Activated CD4-positive, alpha-beta T cell treated with anti-CD3 and anti-CD28 coated beads, Interleukin-2, amount 50 U/mL, for 24 hours (primary cell): ENCODE measurements around the gene LLGL1.
A peak's percentile ranks its signal among the peaks of the same experiment; 100 is the strongest.

Source experiments
- DNase-seq, 2 donors: peaks; one replicate each; pipeline ENCODE4 v3.0.0-alpha.2; 2020; ENCODE audit warnings: low read depth in 1 of 2, low spot score in 1 of 2

Gene LLGL1

DNA sequence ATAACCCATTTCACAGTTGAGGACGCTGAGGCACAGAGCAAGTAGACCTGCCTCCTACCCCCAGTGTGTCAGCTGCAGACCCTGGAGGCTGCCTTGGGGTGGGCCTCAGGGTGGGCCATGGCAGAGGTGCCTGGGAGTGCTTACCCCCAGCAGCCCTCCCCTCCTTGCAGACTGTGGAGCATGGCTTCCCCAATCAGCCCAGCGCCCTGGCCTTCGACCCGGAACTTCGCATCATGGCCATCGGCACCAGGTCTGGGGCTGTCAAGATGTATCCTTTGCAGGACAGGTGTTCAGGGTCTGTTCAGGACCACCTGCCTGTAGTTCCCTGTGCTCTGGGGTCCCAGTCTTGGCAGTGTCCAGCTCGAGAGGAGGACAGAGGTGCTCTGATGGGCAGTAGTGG is 4.3 kb downstream of the LLGL1 start:
- no peak for DNase-seq

DNA sequence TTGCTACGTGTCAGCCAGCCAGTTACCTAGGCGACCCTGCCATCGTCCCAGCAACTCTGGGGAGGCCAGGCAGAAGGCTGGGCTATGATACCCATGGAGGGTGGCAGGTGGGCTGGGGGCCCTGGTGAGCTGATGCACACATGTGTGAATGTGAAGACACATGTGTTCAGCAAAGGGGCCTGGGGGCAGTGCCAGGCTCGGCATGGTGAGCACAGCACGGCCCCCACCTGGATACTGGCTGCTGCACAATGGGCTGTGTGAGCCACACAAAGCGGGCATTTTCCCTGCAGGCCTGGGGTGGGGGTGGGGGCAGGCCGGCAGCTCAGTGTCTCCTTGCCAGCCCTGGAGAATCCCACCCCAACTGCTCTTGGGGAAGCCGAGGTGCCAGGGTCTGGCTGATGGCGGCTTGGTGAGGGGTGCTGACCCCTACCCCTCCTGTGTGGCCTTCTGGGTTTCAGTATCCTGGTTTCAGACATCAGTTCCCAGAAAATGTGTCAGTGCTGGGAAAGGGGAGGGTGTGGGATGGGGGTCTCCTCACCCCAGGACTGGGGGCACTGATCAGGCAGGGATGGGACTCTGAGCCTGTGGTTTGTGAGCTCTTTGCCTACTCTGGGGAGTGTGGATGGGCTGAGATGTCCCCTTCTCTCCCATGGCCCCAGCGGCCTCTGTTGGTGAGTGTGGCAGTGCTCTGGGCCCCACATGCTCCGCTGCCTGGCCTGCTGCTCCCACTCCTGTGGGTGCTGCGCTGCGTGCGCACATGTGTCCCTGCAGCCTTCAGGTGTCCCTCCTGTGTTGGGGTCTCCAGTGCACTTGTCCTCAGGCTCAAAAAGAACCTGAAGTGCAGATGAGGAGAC is 5.1 kb downstream of the LLGL1 start:
- no peak for DNase-seq

DNA sequence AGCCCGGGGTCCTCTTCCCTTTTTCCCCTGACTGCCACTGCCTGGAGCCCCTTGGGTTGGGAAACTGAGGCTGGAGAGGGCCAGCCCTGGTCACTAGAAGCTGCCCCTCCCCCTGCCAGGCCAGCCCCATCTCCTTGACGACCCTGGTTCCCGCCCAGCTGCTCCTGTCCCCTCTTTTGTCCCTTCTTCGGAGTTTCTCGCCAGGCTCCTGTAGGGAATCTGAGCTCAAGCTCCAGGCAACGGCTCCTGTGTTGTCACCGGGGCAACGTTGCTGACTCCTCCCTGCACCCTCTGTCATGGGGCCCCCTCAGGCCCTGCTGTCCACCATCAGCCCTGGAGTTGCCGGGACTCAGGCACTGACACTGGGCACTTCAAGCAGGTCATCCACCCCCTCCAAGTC is 5.7 kb downstream of the LLGL1 start:
- DNase-seq: no peak

DNA sequence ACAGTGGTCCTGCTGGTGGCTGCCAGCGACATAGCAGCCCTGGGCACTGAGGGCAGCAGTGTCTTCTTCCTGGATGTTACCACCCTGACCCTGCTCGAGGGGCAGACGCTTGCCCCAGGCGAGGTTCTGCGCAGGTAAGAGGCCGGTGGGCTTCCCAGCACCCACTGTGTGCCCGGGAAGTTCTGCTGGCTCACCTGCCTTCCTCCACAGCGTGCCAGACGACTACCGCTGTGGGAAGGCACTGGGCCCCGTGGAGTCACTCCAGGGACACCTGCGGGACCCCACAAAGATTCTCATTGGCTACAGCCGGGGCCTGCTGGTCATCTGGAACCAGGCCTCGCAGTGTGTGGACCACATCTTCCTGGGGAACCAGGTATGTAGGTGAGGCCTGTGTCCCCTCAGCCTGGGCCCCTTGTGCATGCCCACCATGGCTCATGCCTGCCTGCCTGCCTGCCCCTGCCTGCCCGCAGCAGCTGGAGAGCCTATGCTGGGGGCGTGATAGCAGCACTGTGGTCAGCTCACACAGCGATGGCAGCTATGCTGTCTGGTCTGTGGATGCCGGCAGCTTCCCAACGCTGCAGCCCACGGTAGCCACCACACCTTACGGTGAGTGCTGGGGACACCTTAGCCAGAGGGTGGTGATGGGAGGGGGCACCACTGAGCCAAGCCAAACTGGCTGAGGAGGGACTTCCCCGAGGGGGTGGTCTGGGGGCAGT is 8.5 kb downstream of the LLGL1 start:
- no peak for DNase-seq

DNA sequence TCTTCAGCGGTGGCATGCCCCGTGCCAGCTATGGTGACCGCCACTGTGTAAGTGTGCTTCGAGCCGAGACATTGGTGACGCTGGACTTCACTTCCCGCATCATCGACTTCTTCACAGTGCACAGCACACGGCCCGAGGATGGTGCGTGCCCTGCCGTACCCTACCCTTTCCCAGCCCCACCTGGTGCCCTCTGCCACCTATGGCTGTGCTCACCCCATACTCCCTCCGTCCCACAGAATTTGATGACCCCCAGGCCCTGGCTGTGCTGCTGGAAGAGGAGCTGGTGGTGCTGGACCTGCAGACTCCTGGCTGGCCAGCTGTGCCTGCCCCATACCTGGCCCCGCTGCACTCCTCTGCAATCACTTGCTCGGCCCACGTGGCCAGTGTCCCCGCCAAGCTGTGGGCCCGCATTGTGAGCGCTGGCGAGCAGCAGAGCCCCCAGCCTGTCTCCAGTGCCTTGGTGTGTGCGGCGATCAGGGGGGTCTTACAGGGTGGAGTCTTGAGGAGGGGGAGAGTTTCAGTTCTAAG is 9.5 kb downstream of the LLGL1 start:
- no peak for DNase-seq

DNA sequence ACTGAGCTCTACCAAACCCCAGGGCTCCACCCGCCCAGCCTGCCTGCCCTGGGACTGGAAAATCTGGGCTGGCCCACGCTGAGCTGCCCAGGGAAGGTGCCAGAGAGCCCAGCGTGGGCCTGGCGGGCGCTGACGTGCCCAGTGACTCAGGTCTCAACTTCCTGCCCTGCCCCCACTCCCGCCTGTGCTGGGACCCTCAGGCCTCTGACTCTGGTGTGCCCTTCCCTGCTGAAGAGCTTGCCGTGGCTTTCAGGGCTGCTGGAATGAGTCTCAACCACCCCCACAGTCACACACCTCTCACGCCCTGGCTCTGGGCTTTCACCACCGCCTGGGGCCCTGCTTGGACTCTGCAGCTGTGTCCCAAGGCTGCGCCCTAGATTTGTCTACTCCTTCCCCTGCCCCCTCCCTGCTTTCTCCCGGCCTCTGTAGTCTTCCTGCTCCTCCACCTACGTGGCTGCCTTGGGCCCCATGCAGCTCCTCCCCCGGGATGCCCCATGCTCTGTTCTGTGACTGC is 10.4 kb downstream of the LLGL1 start:
- no peak for DNase-seq

DNA sequence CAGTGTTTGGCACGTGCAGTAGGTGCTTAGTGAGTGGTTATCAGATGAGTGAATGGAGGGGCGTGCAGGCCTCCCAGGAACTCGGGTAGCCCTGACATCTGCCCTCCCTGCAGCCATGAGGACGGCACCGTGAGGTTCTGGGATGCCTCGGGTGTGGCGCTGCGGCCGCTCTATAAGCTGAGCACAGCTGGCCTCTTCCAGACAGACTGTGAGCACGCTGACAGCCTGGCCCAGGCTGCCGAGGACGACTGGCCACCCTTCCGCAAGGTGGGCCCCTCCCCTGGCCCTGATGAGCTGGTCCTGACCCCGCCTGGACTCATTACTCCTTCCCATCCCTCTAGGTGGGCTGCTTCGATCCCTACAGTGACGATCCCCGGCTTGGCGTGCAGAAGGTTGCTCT is 11.1 kb downstream of the LLGL1 start:
- DNase-seq: no peak

DNA sequence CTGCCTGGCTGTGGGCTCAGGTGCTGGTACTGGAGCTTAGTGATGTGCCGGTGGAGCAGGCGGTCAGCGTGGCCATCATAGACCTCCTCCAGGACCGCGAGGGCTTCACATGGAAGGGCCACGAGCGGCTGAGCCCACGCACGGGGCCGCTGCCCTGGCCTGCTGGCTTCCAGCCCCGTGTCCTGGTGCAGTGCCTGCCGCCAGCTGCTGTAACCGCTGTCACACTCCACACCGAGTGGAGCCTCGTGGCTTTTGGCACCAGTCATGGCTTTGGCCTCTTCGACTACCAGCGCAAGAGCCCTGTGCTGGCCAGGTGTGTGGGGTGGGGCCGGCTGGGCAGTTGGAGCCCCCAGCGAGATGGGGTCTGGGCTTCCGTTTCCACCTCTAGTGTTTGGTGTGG is 12.0 kb downstream of the LLGL1 start:
- no peak for DNase-seq

DNA sequence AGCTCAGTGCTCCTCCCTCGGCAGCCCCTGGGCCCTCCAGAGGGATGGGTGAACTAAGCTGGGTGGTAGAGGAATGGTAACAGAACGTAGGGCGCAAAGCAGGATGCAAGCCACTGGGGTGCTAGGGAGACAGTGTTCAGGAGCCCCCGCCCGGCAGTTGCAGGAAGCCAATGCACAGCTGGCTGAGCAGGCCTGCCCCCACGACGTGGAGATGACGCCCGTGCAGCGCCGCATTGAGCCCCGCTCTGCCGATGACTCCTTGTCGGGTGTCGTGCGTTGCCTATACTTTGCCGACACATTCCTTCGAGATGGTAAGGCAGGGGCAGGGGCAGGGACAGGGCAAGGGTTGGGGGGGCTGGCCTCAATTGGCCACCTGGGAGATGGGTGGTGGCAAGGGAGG is 12.9 kb downstream of the LLGL1 start:
- no peak for DNase-seq

DNA sequence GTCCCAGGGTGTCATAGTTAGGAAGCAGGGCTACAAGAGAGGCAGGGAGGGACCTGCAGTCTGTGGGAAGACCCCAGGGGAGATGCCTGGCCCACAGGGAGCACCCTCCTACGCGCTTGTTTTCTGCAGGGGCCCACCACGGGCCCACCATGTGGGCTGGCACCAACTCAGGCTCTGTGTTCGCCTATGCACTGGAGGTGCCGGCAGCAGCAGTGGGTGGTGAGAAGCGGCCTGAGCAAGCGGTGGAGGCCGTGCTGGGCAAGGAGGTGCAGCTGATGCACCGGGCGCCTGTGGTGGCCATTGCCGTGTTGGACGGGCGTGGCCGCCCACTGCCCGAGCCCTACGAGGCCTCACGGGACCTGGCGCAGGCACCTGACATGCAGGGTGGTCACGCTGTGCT is 15.0 kb downstream of the LLGL1 start:
- DNase-seq: no peak

DNA sequence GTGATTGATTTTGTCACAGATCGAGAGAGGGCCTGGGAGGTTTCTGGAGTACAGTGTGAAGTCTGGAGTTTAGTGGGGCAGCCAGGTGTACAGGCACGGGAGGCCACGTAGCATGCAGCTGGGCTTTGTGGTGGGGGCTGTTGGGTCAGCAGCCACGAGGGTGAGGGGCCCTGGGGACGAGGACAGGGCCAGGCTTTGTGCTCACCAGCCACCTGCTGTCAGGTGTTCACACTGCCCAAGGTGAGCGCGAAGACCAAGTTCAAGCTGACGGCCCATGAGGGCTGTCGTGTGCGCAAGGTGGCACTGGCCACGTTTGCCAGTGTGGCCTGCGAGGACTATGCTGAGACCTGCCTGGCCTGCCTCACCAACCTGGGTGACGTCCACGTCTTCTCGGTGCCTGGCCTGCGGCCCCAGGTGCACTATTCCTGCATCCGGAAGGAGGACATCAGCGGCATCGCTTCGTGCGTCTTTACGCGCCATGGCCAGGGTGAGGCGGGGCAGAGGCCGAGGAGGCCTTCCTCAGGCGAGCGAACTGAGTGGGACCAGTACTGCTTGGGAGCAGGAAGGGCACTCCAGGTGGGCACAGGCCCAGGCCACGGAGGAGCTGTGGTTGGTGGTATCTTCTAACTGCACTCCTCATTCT is 15.9 kb downstream of the LLGL1 start:
- DNase-seq: no peak

DNA sequence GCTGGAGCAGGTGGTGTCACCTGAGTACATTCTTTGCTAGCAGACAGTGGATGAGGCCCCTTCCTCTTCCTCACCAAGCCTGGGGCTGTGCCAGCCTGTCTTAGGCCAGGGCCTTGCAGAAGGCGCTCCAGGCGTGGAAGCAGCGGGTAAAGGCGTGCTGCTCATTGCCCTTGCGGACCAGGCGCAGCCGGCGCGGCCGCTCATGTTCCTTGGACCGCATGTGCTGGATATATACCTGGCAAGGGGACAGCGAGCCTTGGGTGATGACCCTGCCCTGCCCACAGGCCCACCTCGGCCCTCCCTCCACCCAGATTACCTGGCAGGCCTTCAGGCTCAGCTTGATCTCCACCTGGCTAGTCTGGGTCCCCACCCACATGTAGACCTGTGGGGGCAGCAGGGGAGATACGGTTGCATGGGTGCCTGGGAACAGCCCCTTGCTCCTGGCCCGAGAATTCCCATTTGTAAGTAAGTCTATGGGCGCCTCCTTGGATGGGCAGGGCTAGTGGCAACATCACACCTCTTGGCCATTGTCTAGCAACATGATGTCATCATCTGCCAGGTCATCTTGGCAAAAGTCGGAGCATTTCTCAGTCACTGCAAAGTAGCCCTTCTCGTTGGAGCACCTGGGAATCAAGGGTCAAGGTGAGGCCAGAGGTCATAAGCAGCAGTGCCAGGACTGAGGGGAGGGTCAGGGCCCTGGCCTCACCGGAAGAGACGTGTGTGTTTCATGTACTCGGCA is 19.8 kb downstream of the LLGL1 start:
- DNase-seq: no peak

DNA sequence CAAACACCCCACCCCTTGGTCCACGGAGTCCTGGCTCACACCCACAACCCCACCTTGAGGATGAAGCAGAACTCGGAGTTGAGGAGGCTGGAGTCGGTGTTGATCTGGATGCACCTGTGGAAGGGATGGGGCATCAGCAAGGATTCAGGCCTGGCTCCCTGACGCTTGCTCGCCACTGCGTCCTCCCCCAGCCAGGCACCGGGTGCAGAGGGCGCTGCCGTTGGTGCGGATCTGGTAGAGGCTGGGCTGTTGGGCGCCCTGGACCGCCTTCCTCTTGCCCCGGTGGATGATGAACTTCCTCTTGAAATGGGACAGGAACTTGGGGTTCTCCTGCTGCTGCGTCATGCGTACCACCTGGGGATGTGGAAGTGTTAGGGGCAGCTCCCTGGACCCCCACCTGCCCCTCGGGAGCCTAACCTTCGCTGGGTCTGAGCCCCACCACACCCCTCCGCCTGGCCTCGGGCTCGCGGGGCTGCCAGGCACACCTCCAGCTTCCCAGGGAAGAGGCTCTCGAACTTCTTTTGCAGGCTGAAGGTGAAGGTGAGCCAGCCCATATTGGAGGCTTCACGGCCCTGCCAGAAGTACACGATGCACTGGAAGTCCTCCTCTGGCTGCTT is 20.8 kb downstream of the LLGL1 start:
- DNase-seq: no peak

DNA sequence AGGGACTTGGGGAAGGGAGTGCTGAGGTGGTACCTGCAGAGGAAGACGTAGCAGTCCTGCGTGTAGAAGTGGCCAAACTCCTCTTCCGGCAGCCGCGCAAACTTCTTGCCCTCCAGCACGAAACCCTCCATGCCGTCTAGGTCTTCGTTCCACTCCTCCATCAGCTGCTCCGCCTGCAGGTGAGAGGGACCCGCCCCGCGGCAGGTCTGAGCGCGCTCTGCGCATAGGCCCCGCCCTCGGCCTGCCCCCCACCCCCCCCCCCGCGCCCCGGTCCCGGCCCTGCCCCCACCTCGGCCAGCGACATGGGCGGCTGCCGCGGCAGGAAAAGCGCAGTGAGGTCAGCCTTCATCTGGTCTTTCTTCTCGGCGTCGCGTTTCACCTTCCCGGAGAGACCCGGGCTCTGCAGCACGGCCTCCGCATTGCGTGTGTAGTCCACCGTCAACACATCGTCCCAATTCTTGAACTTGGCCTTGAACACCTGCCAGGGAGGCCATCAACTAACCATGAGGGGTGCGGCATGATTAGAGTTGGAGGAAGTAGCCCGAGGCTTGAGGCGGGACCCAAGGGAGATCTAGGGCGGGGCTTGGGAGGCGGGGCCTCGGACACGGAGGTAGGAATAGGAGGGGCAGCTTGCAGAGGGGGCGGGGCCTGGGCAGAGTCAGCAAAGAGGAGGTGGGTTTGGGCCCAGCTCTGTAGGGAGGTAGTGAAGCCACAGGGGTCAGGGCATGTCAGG is 21.6 kb downstream of the LLGL1 start:
- no peak for DNase-seq

DNA sequence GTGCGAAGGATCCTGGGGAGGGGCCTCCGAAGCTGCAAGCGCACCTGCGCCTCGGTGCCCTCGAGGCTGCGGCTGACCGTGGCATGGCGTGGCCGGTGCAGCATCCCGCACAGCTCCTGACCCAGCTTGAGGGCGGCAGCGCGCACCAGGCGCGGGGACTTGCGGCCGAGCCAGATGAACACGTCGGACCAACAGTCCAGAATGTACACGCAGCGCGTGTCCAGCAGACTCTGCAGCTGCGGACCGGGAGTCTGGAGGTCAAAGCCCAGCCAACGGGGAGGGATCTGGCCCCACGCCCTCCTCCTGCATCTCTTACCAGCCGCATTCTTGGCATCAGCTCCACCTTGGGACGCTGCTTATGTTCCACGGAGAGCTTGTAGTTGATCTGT is 22.2 kb downstream of the LLGL1 start:
- no peak for DNase-seq

DNA sequence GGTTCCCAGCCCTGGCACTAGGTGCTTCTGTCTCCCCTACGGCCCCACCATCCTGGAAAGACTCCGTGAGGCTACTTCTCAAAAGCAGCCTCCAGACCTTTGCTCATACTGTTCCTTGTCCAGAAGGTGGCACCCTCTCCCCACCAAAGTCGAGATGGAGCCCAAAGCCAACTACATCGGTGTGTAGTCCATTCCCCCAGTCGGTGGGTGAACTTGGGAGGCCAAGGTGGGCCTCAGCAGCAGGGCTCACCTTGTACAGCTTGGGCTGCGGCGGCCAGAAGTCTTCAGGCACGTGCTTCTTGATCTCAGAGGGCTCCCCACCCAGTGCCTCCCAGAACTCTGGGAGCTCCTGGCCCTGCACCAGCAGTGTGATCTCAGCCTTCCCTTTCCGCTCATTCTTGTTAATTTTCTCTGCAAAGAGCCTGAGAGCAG is 22.9 kb downstream of the LLGL1 start:
- DNase-seq: peak; percentile 38 to 54

DNA sequence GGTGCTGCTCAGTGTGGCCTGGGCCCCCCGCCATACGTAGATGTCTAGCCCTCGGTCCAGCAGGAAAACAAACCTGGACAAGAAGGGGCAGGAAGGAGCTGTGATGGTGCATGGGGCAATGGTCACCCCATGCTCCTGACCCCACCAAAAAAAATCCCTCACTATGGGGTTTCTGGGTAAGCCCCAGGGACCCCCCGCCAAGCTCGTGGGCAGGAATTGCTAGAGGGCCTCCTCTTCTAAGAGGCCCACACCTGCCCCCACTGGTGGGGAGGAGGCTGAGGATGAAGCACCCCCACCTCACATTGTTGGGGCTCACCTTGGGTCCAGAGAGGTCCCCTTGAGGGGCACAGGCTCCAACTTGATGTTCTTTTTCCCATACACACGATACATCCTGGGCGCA is 23.4 kb downstream of the LLGL1 start:
- DNase-seq: no peak

DNA sequence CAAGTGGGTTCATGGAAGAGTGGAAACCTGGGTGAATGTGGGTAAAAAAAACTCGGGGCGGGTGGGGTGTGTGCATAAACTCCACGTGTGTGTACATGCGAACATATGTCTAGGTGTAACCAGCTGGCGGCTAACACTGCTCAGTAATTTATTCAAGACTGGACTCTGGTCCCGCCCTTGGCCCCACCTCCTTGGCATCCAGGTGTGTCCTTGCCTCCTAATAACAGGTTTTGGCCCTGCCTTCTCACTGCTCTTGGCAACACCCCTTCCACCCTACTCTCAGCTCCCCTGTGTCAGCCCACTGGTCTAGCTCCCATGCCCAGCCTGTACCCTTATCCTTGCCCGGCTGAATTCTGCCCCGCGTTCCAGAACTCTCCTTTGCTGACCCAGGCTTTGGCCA is 24.8 kb downstream of the LLGL1 start:
- no peak for DNase-seq

DNA sequence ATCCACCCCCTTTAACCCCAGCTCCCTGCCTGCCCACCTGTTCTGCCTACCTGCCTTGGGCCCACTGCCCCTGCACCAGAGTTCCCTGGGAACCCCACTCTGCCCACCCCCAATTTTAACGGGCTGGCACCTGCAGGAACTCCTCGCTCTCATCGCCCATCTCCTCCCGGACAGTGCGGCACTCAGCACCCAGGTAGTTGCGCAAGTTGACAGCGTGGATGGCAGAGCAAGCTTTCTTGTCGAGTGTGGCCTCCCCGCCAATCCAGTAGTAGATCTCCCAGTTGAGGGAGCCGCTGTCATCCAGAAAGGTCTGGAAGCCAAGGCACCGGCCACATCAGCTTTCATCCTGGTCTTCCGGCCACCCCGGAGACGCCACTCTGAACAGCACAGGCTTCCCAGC is 25.3 kb downstream of the LLGL1 start:
- DNase-seq: no peak

DNA sequence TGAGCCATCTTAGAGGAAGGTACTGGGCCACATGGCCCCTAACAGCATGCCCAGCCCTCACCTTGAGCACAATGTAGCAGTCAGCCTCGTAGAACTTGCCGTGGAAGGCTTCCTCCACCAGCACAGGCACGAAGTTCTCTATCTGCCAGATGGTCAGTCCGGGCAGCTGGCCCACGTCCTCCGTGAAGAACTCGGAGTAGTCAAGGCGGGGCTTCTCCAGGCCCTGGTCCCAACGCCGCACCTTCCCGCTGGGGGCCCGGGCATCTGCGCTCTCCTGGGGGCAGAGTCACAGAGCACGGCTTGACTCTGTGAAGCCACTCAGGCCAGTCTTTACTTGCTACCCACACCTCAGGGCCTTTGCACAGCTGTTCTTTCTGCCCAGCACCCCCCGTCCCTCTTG is 25.8 kb downstream of the LLGL1 start:
- DNase-seq: no peak
